Mammary epithelial cell (primary cell): ENCODE results near the gene MTMR2.

Experiments
- CTCF ChIP-seq, 2 donors: IDR thresholded peaks in 1 of 2; conservative IDR thresholded peaks in 1 of 2; 2 replicates each; pipeline ENCODE4 v1.5.1; 2011 to 2012; ENCODE audit warnings: inconsistent platforms in 2 of 2, low read length in 2 of 2, mild to moderate bottlenecking in 2 of 2, control low read depth in 1 of 2, low read depth in 1 of 2; ENCODE audit not compliant: insufficient read depth in 1 of 2; ENCODE audit errors: extremely low read depth in 1 of 2
- EZH2 ChIP-seq: IDR thresholded peaks from 2 replicates; pipeline ENCODE4 v1.6.1; 2012; ENCODE audit warnings: low read length, inconsistent platforms, borderline replicate concordance

GRCh38 chr11:95789506-95790122, 134.3 kb downstream of the MTMR2 start, which contains the start of gene FAM76B:
- TF ChIP-seq EZH2 (no peak), CTCF (conservative IDR thresholded peaks at IDR 0.05 in 1 of 2, IDR thresholded peaks at IDR 0.05 in 1 of 2; ENCODE audit: extremely low read depth in 1 of 2, insufficient read depth in 1 of 2, low read depth in 1 of 2, low read length in 2 of 2) (no peak)
